ENCODE measurements around the gene KLHL25. TPM values are rescaled to one million over a fixed set of nuclear protein-coding genes. Genes with fewer than 3 reads are reported as not detected.

The KLHL25 gene
- total and polyA plus RNA-seq, 2 of the 13 experiments (the other 11 are each of a cell fraction or from before 2014, with no cell fraction given): 3.7 to 8.2 TPM

DNA sequence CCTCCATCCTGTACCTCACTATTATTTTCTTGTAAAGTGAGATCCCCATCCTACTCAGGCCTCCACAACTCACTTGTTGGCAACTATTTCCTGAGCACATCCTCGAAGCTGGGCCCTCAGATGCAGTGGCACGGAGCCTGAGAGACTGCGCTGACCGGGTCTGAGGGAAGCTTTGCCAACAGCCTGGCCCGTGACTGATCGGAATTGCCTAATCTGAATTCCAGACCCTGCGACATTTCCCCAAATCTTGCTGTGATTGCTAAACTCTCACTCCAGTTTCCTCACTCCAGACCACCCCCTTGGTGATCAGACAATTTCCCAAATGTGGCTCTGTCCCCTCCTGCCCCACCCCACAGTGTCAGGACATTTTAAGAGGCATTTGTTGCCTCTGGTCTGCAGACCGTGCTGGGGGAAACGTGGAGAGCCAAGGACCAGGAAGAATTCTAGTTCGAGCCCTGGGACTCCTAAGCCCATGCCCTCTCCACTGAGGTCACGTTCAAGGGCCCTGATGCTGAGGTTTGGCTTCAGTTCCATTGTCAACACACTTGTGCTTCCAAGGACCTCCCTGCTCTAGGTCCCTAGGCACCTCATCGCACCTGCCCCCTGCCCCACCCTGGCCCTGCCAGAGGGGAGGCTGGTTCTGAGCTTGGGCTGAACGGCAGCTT lies 22.8 kb downstream of the KLHL25 start:
- 84% methylated on average over 8 of the region's 13 CpGs for WGBS (ENCODE audit: low lambda C conversion rate)
- no TSS peak for BruUV-seq (replicated peaks)
- POLR2A ChIA-PET: no interaction called here
- Histone ChIP-seq H3K79me2 (ENCODE audit: insufficient read depth, low read length) (peaks cover 32% of the 10 kb centered on the region), H3K4me3 (replicated peaks in 1 of 3; ENCODE audit: insufficient read depth in 1 of 3, low read depth in 2 of 3, low read length in 3 of 3) (no peak overlapping the region), H2AFZ (ENCODE audit: low read length) (no peak overlapping the region), H3K27ac (ENCODE audit: extremely low read length, insufficient read depth, low read length) (no peak overlapping the region), H3K4me1 (ENCODE audit: insufficient read depth, low read length) (peaks cover 19% of the 10 kb centered on the region), H3K27me3 (ENCODE audit: control insufficient read depth in 1 of 2, insufficient read depth in 2 of 2, low read length in 2 of 2) (no peaks in the 10 kb centered on the region), H3K9ac (ENCODE audit: insufficient read depth, low read depth, low read length) (no peak overlapping the region), H3K9me3 (ENCODE audit: low read length) (no peaks in the 10 kb centered on the region), H3K36me3 (replicated peaks in 1 of 2; ENCODE audit: control insufficient read depth in 1 of 2, insufficient read depth in 2 of 2, low read length in 2 of 2) (peaks cover 2 to 6% of the 10 kb centered on the region in 2 experiments; a peak in 4 of 5 replicates), H4K20me1 (ENCODE audit: insufficient read depth, low read length) (no peaks in the 10 kb centered on the region), H3K4me2 (ENCODE audit: low read depth, low read length) (no peak overlapping the region)
- no peak for ATAC-seq
- no peak for TF ChIP-seq GABPB1 (CRISPR knock-in tag; IDR thresholded peaks at IDR 0.05)
- TF ChIP-seq GLI4 (CRISPR knock-in tag; IDR thresholded peaks at IDR 0.05; ENCODE audit: borderline replicate concordance): no peak
- TF ChIP-seq, protein P1, sequence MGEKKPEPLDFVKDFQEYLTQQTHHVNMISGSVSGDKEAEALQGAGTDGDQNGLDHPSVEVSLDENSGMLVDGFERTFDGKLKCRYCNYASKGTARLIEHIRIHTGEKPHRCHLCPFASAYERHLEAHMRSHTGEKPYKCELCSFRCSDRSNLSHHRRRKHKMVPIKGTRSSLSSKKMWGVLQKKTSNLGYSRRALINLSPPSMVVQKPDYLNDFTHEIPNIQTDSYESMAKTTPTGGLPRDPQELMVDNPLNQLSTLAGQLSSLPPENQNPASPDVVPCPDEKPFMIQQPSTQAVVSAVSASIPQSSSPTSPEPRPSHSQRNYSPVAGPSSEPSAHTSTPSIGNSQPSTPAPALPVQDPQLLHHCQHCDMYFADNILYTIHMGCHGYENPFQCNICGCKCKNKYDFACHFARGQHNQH (CRISPR knock-in tag; IDR thresholded peaks at IDR 0.05): no peak
- no peak for TF ChIP-seq ZNF530 (CRISPR knock-in tag; IDR thresholded peaks at IDR 0.05; ENCODE audit: low read depth)
- no peak for TF ChIP-seq ELF1 (CRISPR knock-in tag; IDR thresholded peaks at IDR 0.05)
- TF ChIP-seq, protein P2, sequence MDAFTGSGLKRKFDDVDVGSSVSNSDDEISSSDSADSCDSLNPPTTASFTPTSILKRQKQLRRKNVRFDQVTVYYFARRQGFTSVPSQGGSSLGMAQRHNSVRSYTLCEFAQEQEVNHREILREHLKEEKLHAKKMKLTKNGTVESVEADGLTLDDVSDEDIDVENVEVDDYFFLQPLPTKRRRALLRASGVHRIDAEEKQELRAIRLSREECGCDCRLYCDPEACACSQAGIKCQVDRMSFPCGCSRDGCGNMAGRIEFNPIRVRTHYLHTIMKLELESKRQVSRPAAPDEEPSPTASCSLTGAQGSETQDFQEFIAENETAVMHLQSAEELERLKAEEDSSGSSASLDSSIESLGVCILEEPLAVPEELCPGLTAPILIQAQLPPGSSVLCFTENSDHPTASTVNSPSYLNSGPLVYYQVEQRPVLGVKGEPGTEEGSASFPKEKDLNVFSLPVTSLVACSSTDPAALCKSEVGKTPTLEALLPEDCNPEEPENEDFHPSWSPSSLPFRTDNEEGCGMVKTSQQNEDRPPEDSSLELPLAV (CRISPR knock-in tag; conservative IDR thresholded peaks at IDR 0.05; ENCODE audit: low read depth): no peak
- no peak for TF ChIP-seq MYC (CRISPR knock-in tag; IDR thresholded peaks at IDR 0.05; ENCODE audit: borderline replicate concordance)
- TF ChIP-seq RELA (CRISPR knock-in tag; IDR thresholded peaks at IDR 0.05): no peak
- TF ChIP-seq ZNF660 (CRISPR knock-in tag; IDR thresholded peaks at IDR 0.05; ENCODE audit: borderline replicate concordance, low read depth): no peak
- TF ChIP-seq, protein P3, sequence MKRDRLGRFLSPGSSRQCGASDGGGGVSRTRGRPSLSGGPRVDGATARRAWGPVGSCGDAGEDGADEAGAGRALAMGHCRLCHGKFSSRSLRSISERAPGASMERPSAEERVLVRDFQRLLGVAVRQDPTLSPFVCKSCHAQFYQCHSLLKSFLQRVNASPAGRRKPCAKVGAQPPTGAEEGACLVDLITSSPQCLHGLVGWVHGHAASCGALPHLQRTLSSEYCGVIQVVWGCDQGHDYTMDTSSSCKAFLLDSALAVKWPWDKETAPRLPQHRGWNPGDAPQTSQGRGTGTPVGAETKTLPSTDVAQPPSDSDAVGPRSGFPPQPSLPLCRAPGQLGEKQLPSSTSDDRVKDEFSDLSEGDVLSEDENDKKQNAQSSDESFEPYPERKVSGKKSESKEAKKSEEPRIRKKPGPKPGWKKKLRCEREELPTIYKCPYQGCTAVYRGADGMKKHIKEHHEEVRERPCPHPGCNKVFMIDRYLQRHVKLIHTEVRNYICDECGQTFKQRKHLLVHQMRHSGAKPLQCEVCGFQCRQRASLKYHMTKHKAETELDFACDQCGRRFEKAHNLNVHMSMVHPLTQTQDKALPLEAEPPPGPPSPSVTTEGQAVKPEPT (CRISPR knock-in tag; IDR thresholded peaks at IDR 0.05; ENCODE audit: low read depth): no peak
- CTCF ChIA-PET (ENCODE audit: low intra/inter-chr PET ratio, low total read pairs): no interaction called here
- intact Hi-C loops (cut with micrococcal nuclease; ENCODE audit: unreplicated experiment) (no loop called here), in situ Hi-C loops (cut with HindIII; ENCODE audit: extremely low pct_ligation_motif_present, low pct_unique_long_range_greater_than_20kb) (no loop called here)
- DNase-seq (ENCODE audit: low spot score): no peak
- FAIRE-seq: no peak

Data from HepG2 (cell line).